ENCODE data around the gene DLG2.
"Not testable (repeated sequence)": the region's sequence is repeated elsewhere in the genome, so short reads cannot be mapped to it uniquely, and the experiment has no call there.

The DLG2 gene

GRCh38 chr11:85627332-85627997, at the start of gene DLG2:
Gene DLG2 (minus strand): TSS chr11:85627344.
- Mint-ChIP-seq H3K4me1 (peaks cover 40% of the 10 kb centered on the region), H3K27ac (peak within 1 kb of the TSS; percentile 91 to 98 (median 94)), H3K36me3 (ENCODE audit: low read depth) (peaks cover 12% of the 10 kb centered on the region), H3K27me3 (ENCODE audit: low read depth) (no peaks in the 10 kb centered on the region), H3K9me3 (no peaks in the 10 kb centered on the region), H3K4me3 (peak within 1 kb of the TSS; percentile 94 to 99 (median 96))
- TF ChIP-seq CTCF (IDR thresholded peaks at IDR 0.05; ENCODE audit: unreplicated experiment in 3 of 3): no peak

- Mint-ChIP-seq H3K27me3 (ENCODE audit: low read depth) (no peaks in the 10 kb centered on the region), H3K27ac (no peak overlapping the region), H3K9me3 (peaks cover 12% of the 10 kb centered on the region), H3K4me1 (no peaks in the 10 kb centered on the region), H3K4me3 (no peak overlapping the region), H3K36me3 (ENCODE audit: low read depth) (no peaks in the 10 kb centered on the region)
- TF ChIP-seq CTCF (IDR thresholded peaks at IDR 0.05; ENCODE audit: unreplicated experiment in 3 of 3): no peak
These were observed 46.2 kb upstream of the DLG2 start for GRCh38 chr11:85673393-85673792.

- no peak for TF ChIP-seq CTCF (IDR thresholded peaks at IDR 0.05; ENCODE audit: unreplicated experiment in 3 of 3)
- H3K27me3 Mint-ChIP-seq (ENCODE audit: low read depth): no peaks in the 10 kb centered on the region
- no peaks in the 10 kb centered on the region for H3K4me1 Mint-ChIP-seq
- H3K36me3 Mint-ChIP-seq (ENCODE audit: low read depth): no peaks in the 10 kb centered on the region
- H3K9me3 Mint-ChIP-seq: peaks cover 12% of the 10 kb centered on the region
- no peak overlapping the region for H3K27ac Mint-ChIP-seq
- no peak overlapping the region for H3K4me3 Mint-ChIP-seq
These were observed 45.2 kb upstream of the DLG2 start for GRCh38 chr11:85672105-85672902.

- peaks cover 12% of the 10 kb centered on the region for H3K9me3 Mint-ChIP-seq
- not testable (repeated sequence) for H3K36me3 Mint-ChIP-seq (ENCODE audit: low read depth)
These were observed 44.0 kb upstream of the DLG2 start for GRCh38 chr11:85670949-85671663.

GRCh38 chr11:85668157-85668556, 41.0 kb upstream of the DLG2 start:
- H3K4me1 Mint-ChIP-seq: peaks cover 10% of the 10 kb centered on the region
- H3K27ac Mint-ChIP-seq: no peak overlapping the region
- no peak for TF ChIP-seq CTCF (IDR thresholded peaks at IDR 0.05; ENCODE audit: unreplicated experiment in 3 of 3)
- peaks cover 4% of the 10 kb centered on the region for H3K9me3 Mint-ChIP-seq
- peaks cover 11% of the 10 kb centered on the region for H3K36me3 Mint-ChIP-seq (ENCODE audit: low read depth)
- no peaks in the 10 kb centered on the region for H3K27me3 Mint-ChIP-seq (ENCODE audit: low read depth)
- peak overlapping the region in 2 of 3 experiments; percentile 34 to 47 for H3K4me3 Mint-ChIP-seq

More at GRCh38 chr11:85670949-85671663, 44.0 kb upstream of the DLG2 start:
- not testable (repeated sequence) for H3K27ac Mint-ChIP-seq; H3K4me1 Mint-ChIP-seq; H3K27me3 Mint-ChIP-seq (ENCODE audit: low read depth); H3K4me3 Mint-ChIP-seq

- no peaks in the 10 kb centered on the region for H3K9me3 Mint-ChIP-seq
- peak overlapping the region in 1 of 3 experiments; percentile 26 for H3K4me3 Mint-ChIP-seq
- no peaks in the 10 kb centered on the region for H3K27me3 Mint-ChIP-seq (ENCODE audit: low read depth)
- no peak for TF ChIP-seq CTCF (IDR thresholded peaks at IDR 0.05; ENCODE audit: unreplicated experiment in 3 of 3)
- peaks cover 16% of the 10 kb centered on the region for H3K36me3 Mint-ChIP-seq (ENCODE audit: low read depth)
- no peak overlapping the region for H3K27ac Mint-ChIP-seq
- H3K4me1 Mint-ChIP-seq: peaks cover 15% of the 10 kb centered on the region
These were observed 39.5 kb upstream of the DLG2 start for GRCh38 chr11:85666687-85667086.

All from nephron (organoid).